ENCODE results near the gene CDH12.
"Not testable (repeated sequence)": the region's sequence is repeated elsewhere in the genome, so short reads cannot be mapped to it uniquely, and the experiment has no call there.

CDH12 gene

GRCh38 chr5:22852807-22853660, at the start of gene CDH12:
CDH12 (minus strand) TSS chr5:22853344.
- DNase-seq: peak; percentile 14

- DNase-seq: no peak
Measured at GRCh38 chr5:22901885-22902284, 48.7 kb upstream of the CDH12 start.

GRCh38 chr5:22900801-22901310, 47.7 kb upstream of the CDH12 start:
- no peak for DNase-seq

GRCh38 chr5:22899341-22899740, 46.2 kb upstream of the CDH12 start:
- no peak for DNase-seq

GRCh38 chr5:22896152-22896551, 43.0 kb upstream of the CDH12 start:
- peak; percentile 1 for DNase-seq

- no peak for DNase-seq
Measured at GRCh38 chr5:22892441-22892840, 39.3 kb upstream of the CDH12 start.

GRCh38 chr5:22889720-22890119, 36.6 kb upstream of the CDH12 start:
- no peak for DNase-seq

- no peak for DNase-seq
Measured at GRCh38 chr5:22887566-22887965, 34.4 kb upstream of the CDH12 start.

- not testable (repeated sequence) for DNase-seq
Measured at GRCh38 chr5:22858911-22859310, 5.8 kb upstream of the CDH12 start.

- no peak for DNase-seq
Measured at GRCh38 chr5:22855824-22856223, 2.7 kb upstream of the CDH12 start.

GRCh38 chr5:22850981-22851380, 2.2 kb downstream of the CDH12 start:
- DNase-seq: peak; percentile 6

GRCh38 chr5:22846693-22847092, 6.5 kb downstream of the CDH12 start:
- no peak for DNase-seq

- no peak for DNase-seq
Measured at GRCh38 chr5:22844636-22845035, 8.5 kb downstream of the CDH12 start.

GRCh38 chr5:22844155-22844554, 9.0 kb downstream of the CDH12 start:
- DNase-seq: no peak

GRCh38 chr5:22842574-22842973, 10.6 kb downstream of the CDH12 start:
- DNase-seq: no peak

- DNase-seq: no peak
Measured at GRCh38 chr5:22837803-22838202, 15.3 kb downstream of the CDH12 start.

GRCh38 chr5:22835686-22836085, 17.5 kb downstream of the CDH12 start:
- no peak for DNase-seq

- DNase-seq: no peak
Measured at GRCh38 chr5:22793463-22793862, 59.7 kb downstream of the CDH12 start.

- DNase-seq: no peak
Measured at GRCh38 chr5:22787807-22788206, 65.3 kb downstream of the CDH12 start.

- no peak for DNase-seq
Measured at GRCh38 chr5:22787398-22787797, 65.7 kb downstream of the CDH12 start.

- DNase-seq: no peak
Measured at GRCh38 chr5:22780756-22781155, 72.4 kb downstream of the CDH12 start.

- DNase-seq: no peak
Measured at GRCh38 chr5:22779499-22779898, 73.6 kb downstream of the CDH12 start.

GRCh38 chr5:22776285-22776684, 76.9 kb downstream of the CDH12 start:
- DNase-seq: no peak

GRCh38 chr5:22774214-22774613, 78.9 kb downstream of the CDH12 start:
- not testable (repeated sequence) for DNase-seq

GRCh38 chr5:22764736-22765135, 88.4 kb downstream of the CDH12 start:
- DNase-seq: no peak
